ENCODE data around the gene RGPD3. TPM values are rescaled to one million over a fixed set of nuclear protein-coding genes. Genes with fewer than 3 reads are reported as not detected.
"Not testable (repeated sequence)": the region's sequence is repeated elsewhere in the genome, so short reads cannot be mapped to it uniquely, and the experiment has no call there.

RGPD3 gene
- total RNA-seq, 6 experiments from 2014 or later, result 0.05 to 0.11 (median 0.09) TPM; not detected in 1

DNA sequence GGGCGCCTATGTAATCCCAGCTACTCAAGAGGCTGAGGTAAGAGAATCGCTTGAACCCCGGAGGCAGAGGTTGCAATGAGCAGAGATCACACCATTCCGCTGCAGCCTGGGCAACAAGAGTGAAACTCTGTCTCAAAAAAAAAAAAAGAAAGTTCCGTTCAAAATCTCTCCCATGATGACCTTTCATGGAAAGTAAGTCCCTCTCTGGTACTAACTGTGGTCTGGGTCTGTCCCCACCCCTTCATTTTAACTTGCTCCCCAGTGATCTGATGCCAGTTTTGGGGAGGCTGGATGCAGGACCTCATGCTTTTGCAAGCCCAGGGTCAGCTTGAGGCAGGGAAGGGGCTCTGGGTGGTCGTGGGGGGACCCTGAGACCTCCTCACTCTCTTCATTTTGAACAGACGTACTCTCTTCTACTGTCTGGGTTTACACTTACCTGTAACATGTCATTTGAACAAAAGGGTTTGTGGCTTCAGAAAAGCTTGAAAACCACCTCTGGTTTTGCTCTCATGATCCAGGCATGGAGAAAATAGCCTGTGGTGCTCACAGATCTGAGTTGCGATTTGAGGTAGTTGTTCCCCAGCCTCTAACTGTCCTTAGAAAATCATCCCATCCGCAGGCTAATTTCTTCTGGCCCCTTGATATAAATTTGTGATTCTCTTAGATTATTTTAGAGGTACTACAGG is 37.9 kb upstream of the RGPD3 start:
- not testable (repeated sequence) for DNase-seq; H3K4me3 Mint-ChIP-seq; H3K9me3 Mint-ChIP-seq; H3K4me1 Mint-ChIP-seq (ENCODE audit: low read depth); H3K27me3 Mint-ChIP-seq (ENCODE audit: insufficient read depth); H3K36me3 Mint-ChIP-seq (ENCODE audit: low read depth); H3K27ac Mint-ChIP-seq

DNA sequence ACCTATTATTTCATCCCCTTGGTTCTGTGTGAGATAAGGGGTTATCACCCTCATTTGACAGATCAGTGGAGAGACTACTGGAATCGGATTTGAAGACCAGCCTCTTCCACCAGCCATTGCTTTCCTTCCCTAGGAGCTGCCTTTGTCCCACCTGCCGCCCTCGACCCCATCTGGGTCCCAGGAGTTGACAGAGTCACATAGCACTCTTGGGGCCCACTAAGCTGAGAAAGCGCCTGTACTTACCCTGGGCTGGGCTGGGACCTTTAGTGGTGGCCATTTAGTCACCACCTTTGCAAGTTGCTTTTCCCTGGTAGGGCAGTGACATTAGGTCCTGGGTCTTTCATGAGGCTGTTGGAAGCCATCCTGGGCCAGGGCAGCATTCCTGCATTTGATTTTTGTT is 36.6 kb upstream of the RGPD3 start:
- H3K27me3 Mint-ChIP-seq (ENCODE audit: insufficient read depth); DNase-seq; H3K9me3 Mint-ChIP-seq; H3K4me3 Mint-ChIP-seq; H3K27ac Mint-ChIP-seq; H3K4me1 Mint-ChIP-seq (ENCODE audit: low read depth); H3K36me3 Mint-ChIP-seq (ENCODE audit: low read depth): not testable (repeated sequence)

DNA sequence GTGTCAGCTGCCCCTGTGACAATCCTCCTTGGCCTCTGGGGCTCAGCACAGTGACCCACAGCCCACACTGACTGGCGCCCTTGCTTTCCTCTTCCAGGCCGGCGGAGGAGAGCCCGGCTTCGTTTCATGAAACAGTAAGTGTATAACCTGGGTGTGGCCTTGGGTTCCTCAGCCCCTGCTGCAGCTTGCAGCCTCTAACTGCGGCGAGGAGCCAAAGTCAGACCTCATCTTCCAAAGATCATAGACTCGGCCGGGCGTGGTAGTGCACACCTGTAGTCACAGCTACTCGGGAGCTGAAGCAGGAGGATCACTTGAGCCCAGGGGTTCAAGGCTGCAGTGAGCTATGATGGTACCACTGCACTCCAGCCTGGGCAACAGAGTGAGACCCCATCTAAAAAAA is 36.0 kb upstream of the RGPD3 start:
- H3K27me3 Mint-ChIP-seq (ENCODE audit: insufficient read depth); H3K4me3 Mint-ChIP-seq; DNase-seq; H3K9me3 Mint-ChIP-seq; H3K36me3 Mint-ChIP-seq (ENCODE audit: low read depth); H3K27ac Mint-ChIP-seq; H3K4me1 Mint-ChIP-seq (ENCODE audit: low read depth): not testable (repeated sequence)

DNA sequence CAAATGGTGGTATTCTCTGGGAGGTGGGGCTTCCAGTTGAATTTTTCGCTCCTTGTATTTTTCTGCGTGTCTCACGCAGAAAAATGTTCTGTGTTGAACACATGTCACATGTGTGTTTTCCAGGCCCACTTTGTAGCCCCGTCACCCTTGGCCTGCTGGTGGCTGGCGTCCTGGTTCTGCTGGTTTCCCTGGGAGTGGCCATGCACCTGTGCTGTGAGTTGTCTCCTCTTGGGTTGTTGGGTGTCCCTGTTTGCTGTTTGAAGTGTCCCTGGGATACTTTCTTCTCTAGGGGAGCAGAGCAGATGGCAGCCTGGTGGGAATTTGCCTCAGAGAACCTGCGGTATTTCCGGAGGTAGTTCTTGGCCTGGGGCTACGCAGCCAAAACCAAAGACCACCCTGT is 34.1 kb upstream of the RGPD3 start:
- H3K27me3 Mint-ChIP-seq (ENCODE audit: insufficient read depth); H3K9me3 Mint-ChIP-seq: not testable (repeated sequence)

DNA sequence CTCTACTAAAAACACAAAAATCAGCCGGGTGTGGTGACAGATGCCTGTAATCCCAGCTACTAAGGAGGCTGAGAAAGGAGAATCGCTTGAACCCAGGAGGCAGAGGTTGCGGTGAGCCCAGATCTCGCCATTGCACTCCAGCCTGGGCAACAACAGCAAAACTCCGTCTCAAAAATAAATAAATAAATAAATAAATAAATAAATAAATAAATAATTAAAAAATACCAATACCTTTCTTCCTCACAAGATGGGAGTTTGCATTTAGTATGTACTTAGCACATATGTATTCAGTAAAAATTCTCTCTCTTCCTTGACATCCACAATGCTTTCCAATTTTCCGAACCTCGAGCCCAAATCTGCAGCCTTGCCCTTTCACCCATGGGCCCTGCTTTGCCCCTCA is 32.1 kb upstream of the RGPD3 start:
- not testable (repeated sequence) for H3K4me3 Mint-ChIP-seq; H3K36me3 Mint-ChIP-seq (ENCODE audit: low read depth); H3K27me3 Mint-ChIP-seq (ENCODE audit: insufficient read depth); DNase-seq; H3K4me1 Mint-ChIP-seq (ENCODE audit: low read depth); H3K9me3 Mint-ChIP-seq; H3K27ac Mint-ChIP-seq

More for the DNA sequence above, 34.1 kb upstream of the RGPD3 start:
- H3K4me3 Mint-ChIP-seq; H3K4me1 Mint-ChIP-seq (ENCODE audit: low read depth); H3K36me3 Mint-ChIP-seq (ENCODE audit: low read depth); H3K27ac Mint-ChIP-seq; DNase-seq: not testable (repeated sequence)

DNA sequence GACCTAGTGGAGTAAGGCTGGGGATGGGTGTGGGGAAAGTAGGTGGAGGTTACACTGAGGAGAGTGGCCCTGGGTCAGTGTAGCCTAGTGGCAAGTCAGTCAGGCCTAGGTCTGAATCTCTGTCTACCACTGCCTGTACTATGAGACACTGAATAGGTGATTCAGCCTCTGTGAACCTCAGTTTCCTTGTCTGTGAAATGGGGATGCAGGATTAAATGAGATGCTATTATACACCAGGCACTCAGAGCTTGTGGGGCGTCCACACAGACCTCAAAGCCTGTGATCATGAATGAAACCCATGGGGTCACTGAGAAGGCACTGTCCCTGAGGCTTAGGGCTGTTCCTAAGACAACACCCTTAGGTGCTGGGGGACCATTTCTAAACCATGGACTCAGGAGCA is 30.3 kb upstream of the RGPD3 start:
- not testable (repeated sequence) for DNase-seq; H3K36me3 Mint-ChIP-seq (ENCODE audit: low read depth); H3K4me1 Mint-ChIP-seq (ENCODE audit: low read depth); H3K27ac Mint-ChIP-seq; H3K4me3 Mint-ChIP-seq; H3K27me3 Mint-ChIP-seq (ENCODE audit: insufficient read depth); H3K9me3 Mint-ChIP-seq

DNA sequence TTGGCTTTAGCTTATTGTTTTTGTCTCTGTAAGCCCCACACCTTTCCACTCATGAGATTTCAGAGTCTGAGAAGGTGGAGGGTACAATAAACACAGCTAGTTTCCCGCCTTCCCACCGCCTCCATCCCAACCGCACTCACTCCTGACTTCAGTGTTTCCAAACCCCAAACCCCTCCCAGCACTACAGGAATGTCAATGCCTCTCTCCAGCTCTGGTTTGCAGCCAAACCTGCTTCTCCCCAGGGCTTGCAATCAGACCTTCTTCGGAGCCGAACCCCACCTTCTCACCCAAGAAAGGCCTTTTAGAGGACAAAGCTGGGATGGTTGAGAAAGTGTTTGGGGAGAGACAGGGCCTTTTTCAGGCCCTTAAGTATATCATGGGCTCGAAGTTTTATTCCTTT is 24.7 kb upstream of the RGPD3 start:
- not testable (repeated sequence) for H3K4me1 Mint-ChIP-seq (ENCODE audit: low read depth); H3K4me3 Mint-ChIP-seq; H3K36me3 Mint-ChIP-seq (ENCODE audit: low read depth); H3K27ac Mint-ChIP-seq; H3K9me3 Mint-ChIP-seq; DNase-seq
- peaks cover 10% of the 10 kb centered on the region; the same call in 1 of the 2 replicates for H3K27me3 Mint-ChIP-seq (ENCODE audit: insufficient read depth)

DNA sequence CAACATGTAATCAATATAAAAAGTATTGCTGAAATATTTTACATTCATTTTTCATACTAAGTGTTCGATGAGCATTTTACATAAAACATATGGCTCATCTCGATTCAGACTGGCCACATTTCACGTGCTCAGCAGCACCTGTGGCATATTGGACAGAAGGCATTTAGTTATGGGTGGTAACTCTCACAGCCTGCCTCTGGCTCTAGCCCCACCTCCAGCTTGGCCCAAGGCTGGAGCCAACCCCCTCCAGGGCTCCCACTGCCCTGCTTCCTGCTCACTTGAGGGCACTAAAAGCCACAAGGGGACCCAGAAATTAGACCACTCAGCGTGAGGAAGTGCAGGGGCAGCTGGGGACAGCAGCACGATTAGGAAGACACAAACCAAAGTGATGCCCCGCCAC is 24.2 kb upstream of the RGPD3 start:
- H3K27me3 Mint-ChIP-seq (ENCODE audit: insufficient read depth), result peaks cover 10% of the 10 kb centered on the region; the same call in 1 of the 2 replicates
- H3K4me3 Mint-ChIP-seq; H3K9me3 Mint-ChIP-seq; H3K27ac Mint-ChIP-seq; H3K4me1 Mint-ChIP-seq (ENCODE audit: low read depth); H3K36me3 Mint-ChIP-seq (ENCODE audit: low read depth); DNase-seq: not testable (repeated sequence)

DNA sequence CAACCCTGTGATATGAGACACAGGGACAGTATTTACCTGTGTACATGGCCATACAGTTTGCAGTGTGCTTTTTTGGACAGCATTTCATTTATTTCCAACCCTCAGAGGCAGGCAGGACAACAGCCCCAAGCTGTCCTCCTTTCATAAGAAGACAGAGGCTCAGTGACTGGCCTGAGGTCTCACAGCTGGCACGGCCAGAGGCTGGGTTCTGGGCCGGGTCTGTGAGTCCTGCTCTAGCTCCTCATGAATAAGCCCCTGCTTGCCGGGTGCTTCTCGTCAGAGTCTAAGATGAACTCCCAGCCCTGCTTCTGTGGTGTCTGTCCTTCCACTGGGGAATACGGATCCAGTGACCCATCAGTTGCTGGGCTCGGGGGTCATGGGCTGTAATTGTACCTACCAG is 21.5 kb upstream of the RGPD3 start:
- DNase-seq; H3K4me3 Mint-ChIP-seq; H3K27ac Mint-ChIP-seq; H3K4me1 Mint-ChIP-seq (ENCODE audit: low read depth); H3K9me3 Mint-ChIP-seq; H3K36me3 Mint-ChIP-seq (ENCODE audit: low read depth); H3K27me3 Mint-ChIP-seq (ENCODE audit: insufficient read depth): not testable (repeated sequence)

DNA sequence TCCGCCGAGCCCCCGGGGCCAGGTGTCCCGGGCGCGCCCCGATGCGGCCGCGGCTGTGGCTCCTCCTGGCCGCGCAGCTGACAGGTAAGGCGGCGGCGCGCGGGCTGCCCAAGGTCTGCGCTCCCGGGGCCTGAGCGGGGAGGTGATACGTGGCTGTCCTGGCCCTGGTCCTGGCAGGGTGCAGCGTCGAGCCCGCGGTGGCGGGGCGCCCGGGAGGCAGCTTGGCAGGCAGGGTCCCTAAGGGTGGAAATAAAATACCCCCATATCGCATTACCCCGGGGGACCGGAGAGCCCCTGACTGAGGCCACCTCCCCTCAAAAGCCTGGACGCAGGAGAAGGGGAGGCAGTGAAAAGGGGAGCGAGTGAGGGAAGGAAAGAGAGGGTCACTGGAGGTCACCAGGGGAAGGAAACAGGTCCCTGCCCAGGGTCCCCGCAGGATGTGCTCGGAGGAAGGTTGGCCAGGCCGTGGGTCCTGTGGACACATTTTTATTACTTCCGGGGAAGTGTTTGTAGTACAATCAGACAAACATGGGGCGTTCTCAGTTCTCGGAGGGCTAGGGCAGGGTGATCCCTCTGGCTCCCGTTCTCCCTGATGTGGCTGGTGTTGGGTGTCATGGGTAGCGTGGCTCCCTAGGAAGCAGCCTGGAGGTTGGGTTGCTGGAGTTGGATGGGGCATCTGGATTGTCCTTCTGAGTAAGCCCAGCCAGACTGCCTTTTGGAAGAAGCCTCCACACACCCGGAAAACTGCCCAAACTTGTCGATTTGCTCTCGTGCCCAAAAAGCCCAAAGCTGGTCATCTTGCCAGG is 19.4 kb upstream of the RGPD3 start:
- not testable (repeated sequence) for H3K27ac Mint-ChIP-seq; H3K9me3 Mint-ChIP-seq; H3K4me1 Mint-ChIP-seq (ENCODE audit: low read depth); H3K27me3 Mint-ChIP-seq (ENCODE audit: insufficient read depth); DNase-seq; H3K4me3 Mint-ChIP-seq; H3K36me3 Mint-ChIP-seq (ENCODE audit: low read depth)

DNA sequence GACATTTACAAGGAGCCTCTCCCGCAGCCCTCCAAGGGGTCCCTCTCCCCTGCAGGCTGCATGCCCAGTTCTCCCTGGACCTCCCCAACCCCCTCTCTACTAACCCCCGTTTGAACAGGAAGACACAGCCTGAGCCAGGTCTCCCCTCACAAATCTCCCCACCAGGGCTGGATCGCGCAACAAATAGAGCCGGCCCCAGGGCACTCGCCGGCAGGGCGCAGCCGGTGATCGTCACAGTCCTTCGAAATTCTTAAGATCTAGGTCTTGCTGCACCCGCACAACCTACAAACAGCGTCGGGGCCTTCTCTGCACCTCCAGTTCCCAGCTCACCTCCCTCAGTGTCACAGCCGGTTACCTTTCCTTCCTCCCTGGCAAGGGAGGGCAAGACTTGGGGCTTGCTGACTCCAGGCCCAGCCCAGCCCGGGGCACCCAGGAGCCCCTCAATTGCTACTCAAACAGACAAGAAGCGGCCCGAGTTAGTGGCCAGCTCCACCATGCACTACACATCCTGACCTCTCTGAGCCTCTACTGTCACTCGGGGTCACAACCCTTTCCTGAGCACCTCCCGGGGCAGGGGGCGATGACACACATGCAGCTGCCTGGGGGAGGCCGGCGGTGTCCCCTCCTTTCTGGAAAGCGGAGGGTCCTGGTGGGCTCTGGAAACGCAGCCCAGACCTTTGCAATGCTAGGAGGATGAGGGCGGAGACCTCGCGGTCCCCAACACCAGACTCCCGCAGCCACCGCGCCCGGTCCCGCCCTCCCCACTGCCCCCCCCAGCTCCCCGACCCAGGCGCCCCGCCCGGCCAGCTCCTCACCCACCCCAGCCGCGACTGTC is 18.6 kb upstream of the RGPD3 start, which contains the start of gene CD8B2:
CD8B2 (plus strand) TSS at position 814 of the 835 bp plus-strand sequence. CDS start 63 bp downstream, outside the sequence.
- DNase-seq; H3K4me3 Mint-ChIP-seq; H3K27ac Mint-ChIP-seq; H3K27me3 Mint-ChIP-seq (ENCODE audit: insufficient read depth); H3K36me3 Mint-ChIP-seq (ENCODE audit: low read depth); H3K4me1 Mint-ChIP-seq (ENCODE audit: low read depth); H3K9me3 Mint-ChIP-seq: not testable (repeated sequence)

DNA sequence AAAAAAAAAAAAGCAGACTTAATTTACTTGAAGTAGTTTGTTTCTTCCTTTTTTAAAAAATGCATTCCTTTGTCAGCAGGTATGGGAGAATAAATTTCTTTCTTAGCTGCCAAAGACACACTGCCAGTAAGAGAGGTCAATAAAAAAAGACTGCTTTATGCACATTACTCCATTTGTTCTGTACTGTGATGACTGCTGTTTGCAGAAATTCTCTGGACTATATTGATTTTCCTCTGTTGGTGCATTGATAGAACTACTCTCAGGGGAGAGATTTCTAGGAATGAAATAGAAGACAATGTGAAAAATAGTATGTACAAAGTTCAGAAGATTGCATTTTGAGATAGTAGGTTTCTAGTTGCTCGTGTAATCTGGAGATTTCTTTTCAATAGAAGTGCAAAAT is 11.3 kb upstream of the RGPD3 start:
- H3K36me3 Mint-ChIP-seq (ENCODE audit: low read depth); H3K4me1 Mint-ChIP-seq (ENCODE audit: low read depth); H3K27ac Mint-ChIP-seq; H3K4me3 Mint-ChIP-seq; DNase-seq; H3K9me3 Mint-ChIP-seq; H3K27me3 Mint-ChIP-seq (ENCODE audit: insufficient read depth): not testable (repeated sequence)

DNA sequence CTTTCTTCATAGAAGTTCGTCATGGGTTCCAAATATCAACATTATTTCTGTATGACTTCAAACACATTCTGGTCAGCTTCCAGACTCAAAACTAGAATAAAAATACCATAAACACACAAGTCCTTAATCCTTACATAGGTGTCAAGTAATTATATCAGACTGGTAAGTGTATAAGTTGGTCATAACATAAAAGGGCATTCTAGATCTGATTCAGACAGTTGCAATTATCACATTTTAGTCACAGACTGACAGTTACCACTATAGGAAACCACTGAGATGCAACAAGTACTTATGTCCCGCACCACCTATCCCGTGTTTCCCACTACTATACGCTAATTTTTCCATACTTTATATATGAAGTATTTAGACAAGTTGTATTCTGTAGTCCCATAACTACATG is 9.4 kb upstream of the RGPD3 start:
- not testable (repeated sequence) for H3K4me1 Mint-ChIP-seq (ENCODE audit: low read depth); H3K27me3 Mint-ChIP-seq (ENCODE audit: insufficient read depth); DNase-seq; H3K4me3 Mint-ChIP-seq; H3K36me3 Mint-ChIP-seq (ENCODE audit: low read depth); H3K9me3 Mint-ChIP-seq; H3K27ac Mint-ChIP-seq
